BE2C (cell line): ENCODE data around the gene AGAP3.

Experiments used
- DNase-seq: peaks from one replicate; pipeline ENCODE4 v3.0.0-alpha.2; 2020
- H3K27me3 ChIP-seq: fragments of 250-450 bp; sonication (Bioruptor Pico); 2 replicates; pipeline ENCODE4 v1.5.1; 2020; ENCODE audit warnings: mild to moderate bottlenecking
- H3K36me3 ChIP-seq: fragments of 250-450 bp; sonication (Bioruptor Pico); 2 replicates; pipeline ENCODE4 v1.5.1; 2020; ENCODE audit warnings: mild to moderate bottlenecking
- H3K4me1 ChIP-seq: fragments of 250-450 bp; sonication (Bioruptor Pico); 2 replicates; pipeline ENCODE4 v1.5.1; 2020
- H3K4me3 ChIP-seq: 2 replicates; pipeline ENCODE4 v1.5.1; 2011; ENCODE audit warnings: low read depth, low read length
- H3K9me3 ChIP-seq: fragments of 250-450 bp; sonication (Bioruptor Pico); 2 replicates; pipeline ENCODE4 v1.5.1; 2020
- TF ChIP-seq, protein P1 (sequence below): IDR thresholded peaks from 2 replicates; pipeline ENCODE4 v1.5.1; 2012; ENCODE audit warnings: mild to moderate bottlenecking, low read depth, low read length

Gene AGAP3

DNA sequence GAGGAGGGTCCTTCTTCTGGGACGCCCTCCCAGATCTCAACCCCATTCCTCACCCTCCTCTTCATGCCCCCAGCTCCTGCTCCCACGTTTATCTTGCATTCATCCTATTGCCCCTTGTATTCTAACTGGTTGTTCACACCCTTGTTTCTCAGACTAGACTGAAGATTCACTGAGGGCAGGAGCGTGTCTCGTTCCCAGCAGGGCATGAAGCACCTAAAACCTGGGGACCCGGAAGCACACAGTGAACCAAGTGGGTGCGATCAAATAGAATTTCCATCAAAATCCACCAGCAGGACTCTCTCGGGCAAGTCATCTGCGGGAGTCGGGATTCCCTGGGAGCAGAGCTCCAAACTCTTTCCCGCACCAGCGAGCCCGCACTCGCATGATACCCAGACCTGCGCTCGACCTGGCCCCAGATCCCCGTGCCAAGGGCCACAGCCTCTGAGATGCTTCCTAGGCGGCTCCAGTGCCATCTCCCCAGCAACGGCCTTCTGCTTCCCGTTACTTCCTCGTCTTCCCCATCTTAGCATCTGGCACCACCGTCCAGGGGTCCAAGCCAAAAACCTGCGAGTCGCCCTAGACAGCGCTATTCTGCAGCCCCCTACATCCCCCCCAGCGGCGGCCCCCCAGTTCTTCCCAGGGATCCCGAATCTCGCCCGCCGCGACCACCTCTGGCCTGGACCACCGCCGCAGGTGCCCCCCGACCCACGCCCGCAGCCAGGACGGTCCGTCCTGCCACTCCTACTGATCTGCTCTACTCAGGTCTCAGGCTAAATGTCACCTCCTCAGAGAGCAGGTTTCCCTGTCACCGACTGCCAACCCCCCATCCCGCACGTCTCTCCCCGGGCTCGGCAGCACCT is 87.3 kb downstream of the AGAP3 start:
- Histone ChIP-seq H3K27me3 (peaks cover 46% of the 10 kb centered on the region), H3K9me3 (no peaks in the 10 kb centered on the region), H3K4me3 (no peak overlapping the region), H3K36me3 (no peaks in the 10 kb centered on the region), H3K4me1 (no peaks in the 10 kb centered on the region)
- DNase-seq = no peak
- TF ChIP-seq, protein P1, sequence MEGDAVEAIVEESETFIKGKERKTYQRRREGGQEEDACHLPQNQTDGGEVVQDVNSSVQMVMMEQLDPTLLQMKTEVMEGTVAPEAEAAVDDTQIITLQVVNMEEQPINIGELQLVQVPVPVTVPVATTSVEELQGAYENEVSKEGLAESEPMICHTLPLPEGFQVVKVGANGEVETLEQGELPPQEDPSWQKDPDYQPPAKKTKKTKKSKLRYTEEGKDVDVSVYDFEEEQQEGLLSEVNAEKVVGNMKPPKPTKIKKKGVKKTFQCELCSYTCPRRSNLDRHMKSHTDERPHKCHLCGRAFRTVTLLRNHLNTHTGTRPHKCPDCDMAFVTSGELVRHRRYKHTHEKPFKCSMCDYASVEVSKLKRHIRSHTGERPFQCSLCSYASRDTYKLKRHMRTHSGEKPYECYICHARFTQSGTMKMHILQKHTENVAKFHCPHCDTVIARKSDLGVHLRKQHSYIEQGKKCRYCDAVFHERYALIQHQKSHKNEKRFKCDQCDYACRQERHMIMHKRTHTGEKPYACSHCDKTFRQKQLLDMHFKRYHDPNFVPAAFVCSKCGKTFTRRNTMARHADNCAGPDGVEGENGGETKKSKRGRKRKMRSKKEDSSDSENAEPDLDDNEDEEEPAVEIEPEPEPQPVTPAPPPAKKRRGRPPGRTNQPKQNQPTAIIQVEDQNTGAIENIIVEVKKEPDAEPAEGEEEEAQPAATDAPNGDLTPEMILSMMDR = no peak

GRCh38 chr7:151174246-151175046 is 88.2 kb downstream of the AGAP3 start:
- Histone ChIP-seq H3K36me3 (no peaks in the 10 kb centered on the region), H3K4me3 (no peak overlapping the region), H3K27me3 (peaks cover 38% of the 10 kb centered on the region), H3K9me3 (no peaks in the 10 kb centered on the region), H3K4me1 (no peaks in the 10 kb centered on the region)
- no peak for DNase-seq
- TF ChIP-seq, protein P1 = no peak

- Histone ChIP-seq H3K27me3 (peaks cover 30% of the 10 kb centered on the region), H3K36me3 (no peaks in the 10 kb centered on the region), H3K4me1 (no peaks in the 10 kb centered on the region), H3K4me3 (no peak overlapping the region), H3K9me3 (no peaks in the 10 kb centered on the region)
- no peak for DNase-seq
- TF ChIP-seq, protein P1 = no peak
These were observed 88.9 kb downstream of the AGAP3 start for GRCh38 chr7:151175047-151175792.

GRCh38 chr7:151175793-151176311 is 89.6 kb downstream of the AGAP3 start:
- TF ChIP-seq, protein P1 = no peak
- no peaks in the 10 kb centered on the region for H3K9me3 ChIP-seq
- H3K4me1 ChIP-seq = no peaks in the 10 kb centered on the region
- H3K4me3 ChIP-seq = no peak overlapping the region
- H3K27me3 ChIP-seq = peaks cover 25% of the 10 kb centered on the region
- DNase-seq = no peak
- H3K36me3 ChIP-seq = no peaks in the 10 kb centered on the region

- TF ChIP-seq, protein P1 = no peak
- Histone ChIP-seq H3K36me3 (no peaks in the 10 kb centered on the region), H3K4me3 (no peak overlapping the region), H3K4me1 (no peaks in the 10 kb centered on the region), H3K27me3 (peaks cover 21% of the 10 kb centered on the region), H3K9me3 (no peaks in the 10 kb centered on the region)
- no peak for DNase-seq
These were observed 90.1 kb downstream of the AGAP3 start for GRCh38 chr7:151176401-151176800.
